Measurements from ENCODE around the gene F13B.
"Not testable (repeated sequence)": the region's sequence is repeated elsewhere in the genome, so short reads cannot be mapped to it uniquely, and the experiment has no call there.

F13B gene

DNA sequence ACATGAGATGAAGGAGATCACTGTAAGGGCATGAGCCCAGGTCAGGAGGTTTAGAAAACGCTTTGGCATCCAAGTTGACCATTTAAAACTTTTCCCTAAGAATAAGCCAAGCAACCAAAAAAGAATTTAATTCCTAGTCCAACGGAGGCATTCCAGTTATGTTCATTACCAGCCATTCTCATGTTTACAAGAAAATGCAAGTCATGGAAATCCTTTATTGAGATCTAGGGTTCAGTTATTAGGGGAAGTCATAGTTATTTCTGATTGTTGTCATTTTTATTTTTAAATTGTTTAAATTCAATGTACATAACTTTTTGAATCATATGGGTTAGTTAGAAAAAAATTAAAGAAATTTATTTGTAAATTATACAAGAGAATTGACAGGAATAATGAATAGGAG lies 65.2 kb downstream of the F13B start:
- TF ChIP-seq POLR2AphosphoS5 (IDR thresholded peaks at IDR 0.05; ENCODE audit: low read depth, low read length), result no peak
- TF ChIP-seq POLR2A (IDR thresholded peaks at IDR 0.05; ENCODE audit: low read depth, low read length), result no peak
- TF ChIP-seq TAF1 (IDR thresholded peaks at IDR 0.05; ENCODE audit: borderline replicate concordance, low read depth, low read length), result no peak
- no peak for FAIRE-seq

DNA sequence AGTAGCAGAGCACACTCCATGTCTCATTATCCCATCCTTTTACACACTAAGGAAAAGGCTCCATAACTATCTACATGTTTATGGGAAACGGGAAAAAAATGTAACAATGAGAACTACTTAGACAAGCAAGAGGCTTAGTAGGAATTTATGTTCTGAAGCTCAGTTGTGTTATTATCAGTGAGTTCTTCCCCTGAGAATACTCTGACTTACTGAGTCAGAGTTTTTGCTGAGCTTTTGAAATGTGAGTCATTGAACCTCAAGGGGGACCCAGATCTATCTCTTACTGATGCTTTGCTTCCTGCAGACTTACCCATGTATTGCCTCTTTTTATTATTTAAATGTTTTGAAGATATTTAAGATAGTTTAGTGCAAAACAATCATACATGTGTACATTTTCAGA lies 69.6 kb downstream of the F13B start:
- DNase-seq (ENCODE audit: insufficient read length), result no peak
- FAIRE-seq, result no peak
- no peak for TF ChIP-seq TAF1 (IDR thresholded peaks at IDR 0.05; ENCODE audit: borderline replicate concordance, low read depth, low read length)
- no peak for TF ChIP-seq POLR2AphosphoS5 (IDR thresholded peaks at IDR 0.05; ENCODE audit: low read depth, low read length)
- no peak for TF ChIP-seq POLR2A (IDR thresholded peaks at IDR 0.05; ENCODE audit: low read depth, low read length)

More for the DNA sequence above, 65.2 kb downstream of the F13B start:
- DNase-seq (ENCODE audit: insufficient read length), result no peak

DNA sequence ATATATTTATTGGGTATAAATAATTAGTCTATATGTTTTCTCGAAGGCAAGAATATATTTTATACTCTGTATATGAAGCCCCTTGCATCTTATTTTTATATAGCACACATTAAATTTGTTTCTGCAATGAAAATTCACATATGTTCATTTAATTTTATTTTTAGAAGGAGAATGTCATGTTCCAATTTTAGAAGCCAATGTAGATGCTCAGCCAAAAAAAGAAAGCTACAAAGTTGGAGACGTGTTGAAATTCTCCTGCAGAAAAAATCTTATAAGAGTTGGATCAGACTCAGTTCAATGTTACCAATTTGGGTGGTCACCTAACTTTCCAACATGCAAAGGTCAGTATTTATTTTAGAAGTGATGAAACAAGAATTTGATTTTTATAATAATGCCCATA lies 73.1 kb downstream of the F13B start:
- TF ChIP-seq TAF1 (IDR thresholded peaks at IDR 0.05; ENCODE audit: borderline replicate concordance, low read depth, low read length) (no peak), POLR2A (IDR thresholded peaks at IDR 0.05; ENCODE audit: low read depth, low read length) (no peak), POLR2AphosphoS5 (IDR thresholded peaks at IDR 0.05; ENCODE audit: low read depth, low read length) (no peak)
- FAIRE-seq (no peak), DNase-seq (ENCODE audit: insufficient read length) (no peak)

DNA sequence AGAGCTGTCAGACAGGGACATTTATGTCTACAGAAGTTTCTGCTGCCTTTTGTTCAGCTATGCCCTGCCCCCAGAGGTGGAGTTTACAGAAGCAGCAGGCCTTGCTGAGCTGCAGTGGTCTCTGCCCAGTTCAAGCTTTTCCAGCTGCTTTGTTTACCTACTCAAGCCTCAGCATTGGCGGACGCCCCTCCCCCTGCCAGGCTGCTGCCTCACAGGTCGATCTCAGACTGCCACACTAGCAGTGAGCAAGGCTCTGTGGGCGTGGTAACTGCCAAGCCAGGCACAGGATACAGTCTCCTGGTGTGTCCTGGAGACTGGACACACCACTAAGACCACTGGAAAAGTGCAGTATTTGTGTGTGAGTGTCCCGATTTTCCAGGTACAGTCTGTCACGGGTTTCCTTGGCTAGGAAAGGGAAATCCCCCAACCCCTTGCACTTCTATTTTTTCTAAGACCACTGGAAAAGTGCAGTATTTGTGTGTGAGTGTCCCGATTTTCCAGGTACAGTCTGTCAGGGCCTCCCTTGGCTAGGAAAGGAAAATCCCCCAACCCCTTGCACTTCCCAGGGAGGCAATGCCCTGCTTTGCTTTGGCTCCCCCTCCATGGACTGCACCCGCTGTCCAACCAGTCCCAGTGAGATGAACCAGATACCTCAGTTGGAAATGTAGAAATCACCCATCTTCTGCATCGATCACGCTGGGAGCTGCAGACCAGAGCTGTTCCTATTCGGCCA lies 75.0 kb downstream of the F13B start:
- not testable (repeated sequence) for DNase-seq (ENCODE audit: insufficient read length)
- FAIRE-seq, result peak; percentile 24

Data from GM12892 (cell line).